Esophagus muscularis mucosa (tissue), 3 donors: ENCODE results near the gene PITPNM3.

Experiments used
- POLR2A ChIP-seq: fragments of 450-650 bp; IDR thresholded peaks from one replicate; pipeline ENCODE4 v1.6.1; 2017; ENCODE audit warnings: antibody characterized with exemption, moderate library complexity, mild to moderate bottlenecking, low read depth
- POLR2AphosphoS5 ChIP-seq, 2 donors: sonication (generic); formaldehyde crosslinking; IDR thresholded peaks; one replicate each; pipeline ENCODE4 v1.6.1; 2017; ENCODE audit warnings: antibody characterized with exemption in 2 of 2
- TF ChIP-seq, protein P1 (sequence below), 3 experiments: fragments of 200-600 bp in 2 of 3; fragments of 450-650 bp in 1 of 3; sonication (generic) in 2 of 3; IDR thresholded peaks; one replicate each; pipeline ENCODE4 v1.5.1; 2017 to 2019; ENCODE audit warnings: antibody characterized with exemption in 3 of 3, mild to moderate bottlenecking in 2 of 3, moderate library complexity in 1 of 3

DNA sequence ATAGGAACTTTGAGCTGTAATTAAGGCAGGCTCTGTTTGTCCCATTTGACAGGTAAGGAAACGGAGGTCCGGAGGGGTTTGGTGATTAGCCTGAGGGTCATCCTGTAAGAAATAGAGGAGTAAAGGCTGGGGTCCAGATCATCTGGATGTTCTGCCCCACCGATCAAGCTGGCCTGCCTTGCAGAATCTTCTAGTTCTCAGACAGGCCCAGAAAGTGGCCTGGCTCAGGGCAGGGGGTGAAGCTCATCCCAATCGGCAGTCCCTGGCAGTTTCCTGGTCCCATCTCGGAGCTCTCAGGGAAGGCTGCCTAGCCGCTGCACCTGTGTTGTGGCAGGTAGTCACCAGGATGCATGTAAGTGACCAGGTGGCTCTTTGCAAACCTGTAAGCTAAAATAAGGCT, 107.9 kb downstream of the PITPNM3 start:
- TF ChIP-seq, protein P1, sequence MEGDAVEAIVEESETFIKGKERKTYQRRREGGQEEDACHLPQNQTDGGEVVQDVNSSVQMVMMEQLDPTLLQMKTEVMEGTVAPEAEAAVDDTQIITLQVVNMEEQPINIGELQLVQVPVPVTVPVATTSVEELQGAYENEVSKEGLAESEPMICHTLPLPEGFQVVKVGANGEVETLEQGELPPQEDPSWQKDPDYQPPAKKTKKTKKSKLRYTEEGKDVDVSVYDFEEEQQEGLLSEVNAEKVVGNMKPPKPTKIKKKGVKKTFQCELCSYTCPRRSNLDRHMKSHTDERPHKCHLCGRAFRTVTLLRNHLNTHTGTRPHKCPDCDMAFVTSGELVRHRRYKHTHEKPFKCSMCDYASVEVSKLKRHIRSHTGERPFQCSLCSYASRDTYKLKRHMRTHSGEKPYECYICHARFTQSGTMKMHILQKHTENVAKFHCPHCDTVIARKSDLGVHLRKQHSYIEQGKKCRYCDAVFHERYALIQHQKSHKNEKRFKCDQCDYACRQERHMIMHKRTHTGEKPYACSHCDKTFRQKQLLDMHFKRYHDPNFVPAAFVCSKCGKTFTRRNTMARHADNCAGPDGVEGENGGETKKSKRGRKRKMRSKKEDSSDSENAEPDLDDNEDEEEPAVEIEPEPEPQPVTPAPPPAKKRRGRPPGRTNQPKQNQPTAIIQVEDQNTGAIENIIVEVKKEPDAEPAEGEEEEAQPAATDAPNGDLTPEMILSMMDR (IDR thresholded peaks at IDR 0.05) = no peak
- TF ChIP-seq POLR2A (no peak), POLR2AphosphoS5 (IDR thresholded peaks at IDR 0.05) (no peak)
